ENCODE measurements around the gene CCDC89. TPM values are rescaled to one million over a fixed set of nuclear protein-coding genes. Genes with fewer than 3 reads are reported as not detected.
A peak's percentile ranks its signal among the peaks of the same experiment; 100 is the strongest.

CCDC89 gene
- total RNA-seq, 6 experiments from 2014 or later = 1.7 to 3.5 (median 2.8) TPM

DNA sequence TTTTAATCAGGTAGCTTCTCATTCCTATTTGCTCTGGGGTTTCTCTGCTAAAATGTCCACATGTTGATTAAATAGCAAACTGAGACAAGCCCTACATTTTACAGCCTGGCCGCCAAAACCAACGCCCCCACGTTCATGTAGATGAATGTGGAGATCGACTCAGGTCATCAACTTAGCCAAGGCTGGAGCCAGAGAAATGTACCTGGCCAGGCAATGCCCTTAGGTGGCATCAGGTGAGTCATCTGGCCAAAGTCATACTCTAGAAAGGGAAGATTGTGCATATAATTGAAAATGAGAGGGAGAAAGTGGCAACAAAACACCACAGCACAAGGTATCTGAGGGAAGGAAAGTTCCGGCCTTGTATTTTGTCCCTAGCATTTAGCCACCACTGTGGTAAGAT is 37.1 kb upstream of the CCDC89 start:
- no peak overlapping the region for H3K27ac Mint-ChIP-seq
- H3K27me3 Mint-ChIP-seq (ENCODE audit: insufficient read depth) = peaks cover 3% of the 10 kb centered on the region; the same call in 1 of the 2 replicates
- H3K9me3 Mint-ChIP-seq = peaks cover 6% of the 10 kb centered on the region; the same call in 1 of the 2 replicates
- peaks cover 69% of the 10 kb centered on the region for H3K4me1 Mint-ChIP-seq (ENCODE audit: low read depth)
- no peak for DNase-seq
- no peak overlapping the region for H3K4me3 Mint-ChIP-seq
- TF ChIP-seq, protein P1, sequence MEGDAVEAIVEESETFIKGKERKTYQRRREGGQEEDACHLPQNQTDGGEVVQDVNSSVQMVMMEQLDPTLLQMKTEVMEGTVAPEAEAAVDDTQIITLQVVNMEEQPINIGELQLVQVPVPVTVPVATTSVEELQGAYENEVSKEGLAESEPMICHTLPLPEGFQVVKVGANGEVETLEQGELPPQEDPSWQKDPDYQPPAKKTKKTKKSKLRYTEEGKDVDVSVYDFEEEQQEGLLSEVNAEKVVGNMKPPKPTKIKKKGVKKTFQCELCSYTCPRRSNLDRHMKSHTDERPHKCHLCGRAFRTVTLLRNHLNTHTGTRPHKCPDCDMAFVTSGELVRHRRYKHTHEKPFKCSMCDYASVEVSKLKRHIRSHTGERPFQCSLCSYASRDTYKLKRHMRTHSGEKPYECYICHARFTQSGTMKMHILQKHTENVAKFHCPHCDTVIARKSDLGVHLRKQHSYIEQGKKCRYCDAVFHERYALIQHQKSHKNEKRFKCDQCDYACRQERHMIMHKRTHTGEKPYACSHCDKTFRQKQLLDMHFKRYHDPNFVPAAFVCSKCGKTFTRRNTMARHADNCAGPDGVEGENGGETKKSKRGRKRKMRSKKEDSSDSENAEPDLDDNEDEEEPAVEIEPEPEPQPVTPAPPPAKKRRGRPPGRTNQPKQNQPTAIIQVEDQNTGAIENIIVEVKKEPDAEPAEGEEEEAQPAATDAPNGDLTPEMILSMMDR (IDR thresholded peaks at IDR 0.05) = no peak
- H3K36me3 Mint-ChIP-seq (ENCODE audit: low read depth) = peaks cover 22% of the 10 kb centered on the region

GRCh38 chr11:85721191-85721590 is 35.2 kb upstream of the CCDC89 start:
- TF ChIP-seq, protein P1 (IDR thresholded peaks at IDR 0.05) = no peak
- Mint-ChIP-seq H3K4me3 (no peak overlapping the region), H3K4me1 (ENCODE audit: low read depth) (peaks cover 72% of the 10 kb centered on the region), H3K36me3 (ENCODE audit: low read depth) (peaks cover 10% of the 10 kb centered on the region), H3K9me3 (peaks cover 6% of the 10 kb centered on the region; the same call in 1 of the 2 replicates), H3K27me3 (ENCODE audit: insufficient read depth) (peaks cover 3% of the 10 kb centered on the region; the same call in 1 of the 2 replicates), H3K27ac (no peak overlapping the region)
- DNase-seq = no peak

- H3K4me1 Mint-ChIP-seq (ENCODE audit: low read depth) = peaks cover 53% of the 10 kb centered on the region
These were observed 33.2 kb upstream of the CCDC89 start for GRCh38 chr11:85718991-85719807.

GRCh38 chr11:85718126-85718943 is 32.3 kb upstream of the CCDC89 start:
- H3K27me3 Mint-ChIP-seq (ENCODE audit: insufficient read depth) = no peaks in the 10 kb centered on the region
- DNase-seq = no peak

More at GRCh38 chr11:85718991-85719807, 33.2 kb upstream of the CCDC89 start:
- Mint-ChIP-seq H3K36me3 (ENCODE audit: low read depth) (peaks cover 4% of the 10 kb centered on the region; the same call in 1 of the 2 replicates), H3K9me3 (no peaks in the 10 kb centered on the region), H3K4me3 (peak overlapping the region; percentile 92), H3K27ac (peak overlapping the region; percentile 98), H3K27me3 (ENCODE audit: insufficient read depth) (peaks cover 3% of the 10 kb centered on the region; the same call in 1 of the 2 replicates)
- DNase-seq = peak; percentile 99
- TF ChIP-seq, protein P1 (IDR thresholded peaks at IDR 0.05) = no peak

GRCh38 chr11:85717429-85717828 is 31.4 kb upstream of the CCDC89 start:
- DNase-seq = no peak
- H3K4me3 Mint-ChIP-seq = peak overlapping the region; percentile 92
- H3K4me1 Mint-ChIP-seq (ENCODE audit: low read depth) = peaks cover 53% of the 10 kb centered on the region
- H3K27me3 Mint-ChIP-seq (ENCODE audit: insufficient read depth) = no peaks in the 10 kb centered on the region
- TF ChIP-seq, protein P1 (IDR thresholded peaks at IDR 0.05) = no peak
- peak overlapping the region; percentile 98 for H3K27ac Mint-ChIP-seq
- no peaks in the 10 kb centered on the region for H3K9me3 Mint-ChIP-seq
- H3K36me3 Mint-ChIP-seq (ENCODE audit: low read depth) = peaks cover 7% of the 10 kb centered on the region; the same call in 1 of the 2 replicates

More at GRCh38 chr11:85718126-85718943, 32.3 kb upstream of the CCDC89 start:
- H3K36me3 Mint-ChIP-seq (ENCODE audit: low read depth) = peaks cover 7% of the 10 kb centered on the region; the same call in 1 of the 2 replicates
- H3K9me3 Mint-ChIP-seq = no peaks in the 10 kb centered on the region
- peak overlapping the region; percentile 92 for H3K4me3 Mint-ChIP-seq
- H3K4me1 Mint-ChIP-seq (ENCODE audit: low read depth) = peaks cover 50% of the 10 kb centered on the region
- H3K27ac Mint-ChIP-seq = peak overlapping the region; percentile 98
- TF ChIP-seq, protein P1 (IDR thresholded peaks at IDR 0.05) = no peak
